NCI-H2196 (cell line): ENCODE data around the gene GALNT9.
"Not testable (repeated sequence)": the region's sequence is repeated elsewhere in the genome, so short reads cannot be mapped to it uniquely, and the experiment has no call there.

Experiments
- DNase-seq: peaks from one replicate; lab custom pipeline; 2025; ENCODE audit not compliant: unreplicated experiment; lab: John Stamatoyannopoulos, UW

Gene GALNT9

GRCh38 chr12:132267873-132268272, 61.5 kb downstream of the GALNT9 start:
- no peak for DNase-seq

GRCh38 chr12:132266802-132267201, 62.6 kb downstream of the GALNT9 start:
- no peak for DNase-seq

GRCh38 chr12:132266370-132266769, 63.0 kb downstream of the GALNT9 start:
- no peak for DNase-seq

- DNase-seq, result not testable (repeated sequence)
These were observed 63.6 kb downstream of the GALNT9 start for GRCh38 chr12:132265822-132266221.

GRCh38 chr12:132265056-132265800, 64.2 kb downstream of the GALNT9 start:
- no peak for DNase-seq

GRCh38 chr12:132264086-132265010, 65.0 kb downstream of the GALNT9 start:
- no peak for DNase-seq

- no peak for DNase-seq
These were observed 65.8 kb downstream of the GALNT9 start for GRCh38 chr12:132263451-132264049.

- no peak for DNase-seq
These were observed 66.4 kb downstream of the GALNT9 start for GRCh38 chr12:132263061-132263360.

GRCh38 chr12:132262256-132263060, 66.9 kb downstream of the GALNT9 start:
- DNase-seq, result no peak

- DNase-seq, result no peak
These were observed 67.9 kb downstream of the GALNT9 start for GRCh38 chr12:132261328-132262138.

GRCh38 chr12:132260721-132261120, 68.7 kb downstream of the GALNT9 start:
- DNase-seq, result no peak

- DNase-seq, result no peak
These were observed 69.3 kb downstream of the GALNT9 start for GRCh38 chr12:132259872-132260695.

GRCh38 chr12:132259364-132259871, 70.0 kb downstream of the GALNT9 start:
- no peak for DNase-seq

GRCh38 chr12:132258543-132258942, 70.8 kb downstream of the GALNT9 start:
- no peak for DNase-seq

GRCh38 chr12:132257955-132258490, 71.4 kb downstream of the GALNT9 start:
- no peak for DNase-seq

GRCh38 chr12:132257206-132257954, 72.0 kb downstream of the GALNT9 start:
- DNase-seq, result no peak

GRCh38 chr12:132256646-132257045, 72.7 kb downstream of the GALNT9 start:
- DNase-seq, result no peak

GRCh38 chr12:132255642-132256041, 73.7 kb downstream of the GALNT9 start:
- no peak for DNase-seq
